ENCODE data around the gene ITGB1. TPM values are rescaled to one million over a fixed set of nuclear protein-coding genes. Genes with fewer than 3 reads are reported as not detected.
"Not testable (repeated sequence)": the region's sequence is repeated elsewhere in the genome, so short reads cannot be mapped to it uniquely, and the experiment has no call there.

The ITGB1 gene
- polyA plus RNA-seq, 1 of the 3 experiments (the other 2 are of a cell fraction): 666 TPM

- no peak overlapping the region for H3K9ac ChIP-seq
- H3K4me1 ChIP-seq (ENCODE audit: control insufficient read depth in 1 of 2, insufficient read depth in 2 of 2, low read depth in 1 of 2, low read length in 1 of 2): no peaks in the 10 kb centered on the region
- no peak overlapping the region for H2AFZ ChIP-seq (ENCODE audit: low read depth)
- no peak overlapping the region for H3K4me3 ChIP-seq (ENCODE audit: low read depth in 2 of 2, low read length in 1 of 2)
- no peaks in the 10 kb centered on the region for H3K79me2 ChIP-seq (ENCODE audit: insufficient read depth)
- no peak overlapping the region for H3K4me2 ChIP-seq
- no peaks in the 10 kb centered on the region for H3K9me2 ChIP-seq
- 93% methylated on average over 9 of the region's 9 CpGs for WGBS (ENCODE audit: low lambda C conversion rate)
- DNase-seq: no peak
- TF ChIP-seq GATA2 (CRISPR knock-in tag; IDR thresholded peaks at IDR 0.05) (no peak), MEF2A (IDR thresholded peaks at IDR 0.05; ENCODE audit: borderline replicate concordance, low read depth) (no peak), RCOR1 (IDR thresholded peaks at IDR 0.05; ENCODE audit: low read length) (no peak), RAD21 (IDR thresholded peaks at IDR 0.05; ENCODE audit: low read length) (no peak), MXI1 (IDR thresholded peaks at IDR 0.05; ENCODE audit: low read depth, low read length) (no peak), SIN3A (IDR thresholded peaks at IDR 0.05; ENCODE audit: borderline replicate concordance, low read depth, low read length) (no peak), RFX5 (IDR thresholded peaks at IDR 0.05; ENCODE audit: low read length) (no peak), ZBTB33 (IDR thresholded peaks at IDR 0.05; ENCODE audit: borderline replicate concordance, low read depth) (no peak), TAF1 (IDR thresholded peaks at IDR 0.05; ENCODE audit: borderline replicate concordance, low read depth, low read length) (no peak), TCF12 (IDR thresholded peaks at IDR 0.05) (no peak)
- TF ChIP-seq, protein P1, sequence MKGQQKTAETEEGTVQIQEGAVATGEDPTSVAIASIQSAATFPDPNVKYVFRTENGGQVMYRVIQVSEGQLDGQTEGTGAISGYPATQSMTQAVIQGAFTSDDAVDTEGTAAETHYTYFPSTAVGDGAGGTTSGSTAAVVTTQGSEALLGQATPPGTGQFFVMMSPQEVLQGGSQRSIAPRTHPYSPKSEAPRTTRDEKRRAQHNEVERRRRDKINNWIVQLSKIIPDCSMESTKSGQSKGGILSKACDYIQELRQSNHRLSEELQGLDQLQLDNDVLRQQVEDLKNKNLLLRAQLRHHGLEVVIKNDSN (IDR thresholded peaks at IDR 0.05; ENCODE audit: borderline replicate concordance, low read depth): no peak
- no peaks in the 10 kb centered on the region for H3K36me3 ChIP-seq (replicated peaks in 1 of 2; ENCODE audit: control insufficient read depth in 1 of 2, insufficient read depth in 2 of 2, low read length in 1 of 2)
- ChIA-PET POLR2A (no interaction called here), CTCF (interaction anchor here (2.2 kb wide), 1 partner anchor 14 kb away, joined by 5 read pairs; no protein-coding TSS in a partner anchor)
- H3K27ac ChIP-seq (ENCODE audit: low read depth in 2 of 2, low read length in 1 of 2): no peak overlapping the region
- no peaks in the 10 kb centered on the region for H4K20me1 ChIP-seq (ENCODE audit: insufficient read depth)
- peaks cover 5% of the 10 kb centered on the region for H3F3A ChIP-seq (replicated peaks; ENCODE audit: insufficient read depth)
- H3K9me3 ChIP-seq: no peaks in the 10 kb centered on the region
- no peaks in the 10 kb centered on the region for H3K27me3 ChIP-seq (ENCODE audit: insufficient read depth)
Measured at GRCh38 chr10:32995066-32995622, 37.1 kb upstream of the ITGB1 start.

DNA sequence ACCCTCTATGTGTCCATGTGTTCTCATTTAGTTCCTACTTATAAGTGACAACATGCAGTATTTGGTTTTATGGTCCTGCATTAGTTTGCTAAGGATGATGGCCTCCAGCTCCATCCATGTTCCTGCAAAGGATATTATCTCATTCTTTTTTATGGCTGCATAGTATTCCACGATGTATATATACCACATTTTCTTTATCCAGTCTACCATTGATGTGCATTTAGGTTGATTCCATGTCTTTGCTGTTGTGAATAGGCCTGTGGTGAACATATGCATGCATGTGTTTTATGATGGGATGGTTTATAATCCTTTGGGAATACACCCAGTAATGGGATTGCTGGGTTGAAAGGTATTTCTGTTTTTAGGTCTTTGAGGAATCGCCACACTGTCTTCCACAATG, 36.6 kb upstream of the ITGB1 start:
- H3K27ac ChIP-seq (ENCODE audit: low read depth in 2 of 2, low read length in 1 of 2); H3K79me2 ChIP-seq (ENCODE audit: insufficient read depth); H3K9ac ChIP-seq; POLR2A ChIA-PET; H3F3A ChIP-seq (replicated peaks; ENCODE audit: insufficient read depth); H3K36me3 ChIP-seq (replicated peaks in 1 of 2; ENCODE audit: control insufficient read depth in 1 of 2, insufficient read depth in 2 of 2, low read length in 1 of 2); H3K4me2 ChIP-seq; H3K27me3 ChIP-seq (ENCODE audit: insufficient read depth); DNase-seq; H3K4me3 ChIP-seq (ENCODE audit: low read depth in 2 of 2, low read length in 1 of 2); H3K9me3 ChIP-seq; H3K9me2 ChIP-seq; H3K4me1 ChIP-seq (ENCODE audit: control insufficient read depth in 1 of 2, insufficient read depth in 2 of 2, low read depth in 1 of 2, low read length in 1 of 2); H4K20me1 ChIP-seq (ENCODE audit: insufficient read depth); H2AFZ ChIP-seq (ENCODE audit: low read depth): not testable (repeated sequence)
- CTCF ChIA-PET: interaction anchor here (2.2 kb wide), 1 partner anchor 14 kb away, joined by 5 read pairs; no protein-coding TSS in a partner anchor
- 95% methylated on average over 2 of the region's 2 CpGs for WGBS (ENCODE audit: low lambda C conversion rate)

- H3K9ac ChIP-seq; H3K9me3 ChIP-seq; CTCF ChIA-PET; H3K9me2 ChIP-seq; H4K20me1 ChIP-seq (ENCODE audit: insufficient read depth); H3F3A ChIP-seq (replicated peaks; ENCODE audit: insufficient read depth); H3K4me1 ChIP-seq (ENCODE audit: control insufficient read depth in 1 of 2, insufficient read depth in 2 of 2, low read depth in 1 of 2, low read length in 1 of 2); H3K36me3 ChIP-seq (replicated peaks in 1 of 2; ENCODE audit: control insufficient read depth in 1 of 2, insufficient read depth in 2 of 2, low read length in 1 of 2); DNase-seq; POLR2A ChIA-PET; H2AFZ ChIP-seq (ENCODE audit: low read depth); H3K4me3 ChIP-seq (ENCODE audit: low read depth in 2 of 2, low read length in 1 of 2); H3K27me3 ChIP-seq (ENCODE audit: insufficient read depth); H3K4me2 ChIP-seq; H3K79me2 ChIP-seq (ENCODE audit: insufficient read depth); H3K27ac ChIP-seq (ENCODE audit: low read depth in 2 of 2, low read length in 1 of 2): not testable (repeated sequence)
- WGBS (ENCODE audit: low lambda C conversion rate): 98% methylated on average over 4 of the region's 4 CpGs
Measured at GRCh38 chr10:32992310-32992709, 34.3 kb upstream of the ITGB1 start.
